ENCODE measurements around the gene ARMS2.

ARMS2 gene

DNA sequence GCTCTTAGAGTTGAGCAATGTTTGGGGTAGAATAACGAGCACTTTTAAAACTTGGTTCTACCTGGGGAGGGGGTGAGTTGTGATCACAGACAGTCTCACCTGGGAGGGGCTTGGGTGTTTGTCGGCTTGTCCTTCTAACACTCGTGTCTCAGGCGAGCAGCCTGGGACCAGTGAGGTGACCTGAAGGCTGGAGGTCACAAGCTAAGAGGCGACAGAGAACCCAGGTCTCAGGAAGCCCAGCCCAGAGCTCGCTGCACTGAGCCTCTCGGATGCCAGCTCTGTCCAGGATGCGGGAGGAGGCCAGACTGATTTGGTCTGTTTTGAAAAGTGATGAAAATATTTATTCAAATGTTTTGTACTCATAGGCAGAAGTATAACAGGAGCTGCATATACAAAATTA, 18.7 kb downstream of the ARMS2 start:
- Histone ChIP-seq H3K4ac (ENCODE audit: low read depth, low read length) (no peak overlapping the region), H3K27ac (ENCODE audit: low read depth, low read length) (no peak overlapping the region), H4K12ac (ENCODE audit: low read depth, low read length) (no peak overlapping the region), H3K4me1 (ENCODE audit: control insufficient read depth in 1 of 2, insufficient read depth in 2 of 2, low read length in 2 of 2) (peaks cover 23 to 29% of the 10 kb centered on the region in 2 experiments), H3K79me2 (ENCODE audit: control insufficient read depth, insufficient read depth, low read length, poor library complexity) (no peaks in the 10 kb centered on the region), H3K27me3 (ENCODE audit: insufficient read depth, low read length) (no peaks in the 10 kb centered on the region), H3K18ac (ENCODE audit: low read length) (no peak overlapping the region), H2AFZ (ENCODE audit: insufficient read depth, low read length, poor library complexity) (no peak overlapping the region), H2BK120ac (ENCODE audit: insufficient read depth, low read length, poor library complexity) (peak overlapping the region; percentile 8), H3K4me3 (ENCODE audit: low read depth, low read length) (no peak overlapping the region), H3K9ac (ENCODE audit: low read length) (no peak overlapping the region), H3K36me3 (ENCODE audit: control insufficient read depth in 1 of 2, insufficient read depth in 2 of 2, low read length in 2 of 2) (no peaks in the 10 kb centered on the region), H4K8ac (ENCODE audit: low read depth, low read length) (no peak overlapping the region), H2BK5ac (ENCODE audit: low read depth, low read length, poor library complexity) (no peak overlapping the region), H2BK12ac (ENCODE audit: low read length) (no peak overlapping the region), H3K79me1 (ENCODE audit: low read length) (peaks cover 22% of the 10 kb centered on the region), H4K91ac (ENCODE audit: low read depth, low read length) (peak overlapping the region; percentile 53), H3K4me2 (ENCODE audit: low read length) (no peak overlapping the region), H3K14ac (ENCODE audit: low read length) (no peak overlapping the region), H3K9me3 (ENCODE audit: insufficient read depth, low read depth, low read length) (no peaks in the 10 kb centered on the region), H2AK5ac (ENCODE audit: low read length) (peak overlapping the region; percentile 23), H3K23ac (ENCODE audit: low read length) (no peak overlapping the region)
- no peak for DNase-seq
- no CpG with 5 or more reads among the region's 8 CpGs for WGBS (ENCODE audit: extremely low coverage, insufficient coverage, insufficient read length)

DNA sequence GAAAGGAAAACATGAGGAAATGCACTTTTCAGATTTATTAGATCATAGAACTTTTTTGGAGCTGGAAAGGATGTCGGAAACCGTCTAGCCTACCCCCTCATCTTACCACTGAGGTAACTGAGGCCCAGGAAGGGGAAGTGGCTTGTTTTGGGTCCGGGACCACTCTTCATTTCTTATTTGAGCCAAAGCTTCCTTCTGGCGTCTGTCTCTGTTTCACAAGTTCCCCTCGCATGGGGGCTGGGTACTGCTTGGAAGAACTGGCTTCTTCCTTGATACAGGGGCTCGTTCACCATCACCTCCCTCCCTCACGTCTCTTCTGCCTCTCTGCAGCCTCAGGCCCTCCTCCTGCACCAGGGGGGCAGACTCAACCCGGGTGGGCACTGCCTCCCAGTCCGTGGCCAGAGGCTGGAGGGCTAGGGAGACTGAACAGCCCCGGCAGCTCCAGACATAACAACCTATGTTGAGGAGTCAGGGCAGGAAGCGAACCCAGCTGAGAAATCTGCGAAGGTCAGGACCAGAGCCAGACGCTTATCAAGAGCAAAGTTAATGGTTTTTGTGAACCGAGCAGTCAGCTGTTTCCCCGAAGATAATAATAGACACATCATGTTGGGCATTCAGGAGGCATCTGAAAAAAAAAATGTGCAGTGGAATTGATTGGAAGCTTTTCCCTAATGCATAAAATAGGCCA, 19.8 kb downstream of the ARMS2 start:
- peak overlapping the region; percentile 47 for H4K8ac ChIP-seq (ENCODE audit: low read depth, low read length)
- H3K14ac ChIP-seq (ENCODE audit: low read length): peak overlapping the region; percentile 10
- WGBS (ENCODE audit: extremely low coverage, insufficient coverage, insufficient read length): no CpG with 5 or more reads among the region's 15 CpGs
- H3K27me3 ChIP-seq (ENCODE audit: insufficient read depth, low read length): no peaks in the 10 kb centered on the region
- H3K9me3 ChIP-seq (ENCODE audit: insufficient read depth, low read depth, low read length): no peaks in the 10 kb centered on the region
- no peak for DNase-seq
- peak overlapping the region; percentile 15 for H2BK12ac ChIP-seq (ENCODE audit: low read length)
- H3K79me1 ChIP-seq (ENCODE audit: low read length): peaks cover 25% of the 10 kb centered on the region
- no peak overlapping the region for H3K9ac ChIP-seq (ENCODE audit: low read length)
- peak overlapping the region; percentile 44 for H2BK120ac ChIP-seq (ENCODE audit: insufficient read depth, low read length, poor library complexity)
- no peak overlapping the region for H3K4me3 ChIP-seq (ENCODE audit: low read depth, low read length)
- H2AK5ac ChIP-seq (ENCODE audit: low read length): no peak overlapping the region
- peak overlapping the region; percentile 93 for H3K27ac ChIP-seq (ENCODE audit: low read depth, low read length)
- H4K91ac ChIP-seq (ENCODE audit: low read depth, low read length): peak overlapping the region; percentile 65
- no peak overlapping the region for H3K4me2 ChIP-seq (ENCODE audit: low read length)
- H3K4me1 ChIP-seq (ENCODE audit: control insufficient read depth in 1 of 2, insufficient read depth in 2 of 2, low read length in 2 of 2): peaks cover 23 to 32% of the 10 kb centered on the region in 2 experiments
- peak overlapping the region; percentile 15 for H2BK5ac ChIP-seq (ENCODE audit: low read depth, low read length, poor library complexity)
- no peaks in the 10 kb centered on the region for H3K36me3 ChIP-seq (ENCODE audit: control insufficient read depth in 1 of 2, insufficient read depth in 2 of 2, low read length in 2 of 2)
- H3K4ac ChIP-seq (ENCODE audit: low read depth, low read length): no peak overlapping the region
- no peak overlapping the region for H2AFZ ChIP-seq (ENCODE audit: insufficient read depth, low read length, poor library complexity)
- peak overlapping the region; percentile 23 for H3K18ac ChIP-seq (ENCODE audit: low read length)
- H3K79me2 ChIP-seq (ENCODE audit: control insufficient read depth, insufficient read depth, low read length, poor library complexity): no peaks in the 10 kb centered on the region
- H4K12ac ChIP-seq (ENCODE audit: low read depth, low read length): no peak overlapping the region
- H3K23ac ChIP-seq (ENCODE audit: low read length): no peak overlapping the region

DNA sequence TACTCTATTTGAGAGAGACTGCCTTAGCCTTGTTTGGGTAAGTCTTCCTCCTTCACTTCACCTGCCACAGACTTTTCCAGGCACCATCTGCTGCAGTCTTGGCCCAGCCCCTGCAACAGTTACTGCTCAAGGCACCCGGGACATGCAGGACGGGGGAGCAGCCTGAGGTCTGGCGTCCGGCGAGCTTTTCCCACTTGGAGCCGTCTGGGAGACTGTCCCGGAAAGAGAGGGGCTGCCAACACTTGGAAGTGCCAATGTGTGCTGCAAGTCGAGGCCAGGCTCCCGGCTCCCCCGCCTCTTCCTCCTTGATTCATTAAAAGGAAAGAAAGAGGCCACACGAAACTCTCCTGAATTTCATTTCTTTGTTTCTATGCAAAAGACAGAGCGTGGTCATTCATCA, 20.6 kb downstream of the ARMS2 start:
- H3K14ac ChIP-seq (ENCODE audit: low read length): peak overlapping the region; percentile 78
- no peaks in the 10 kb centered on the region for H3K27me3 ChIP-seq (ENCODE audit: insufficient read depth, low read length)
- peak overlapping the region; percentile 60 for H2AK5ac ChIP-seq (ENCODE audit: low read length)
- H3K4me1 ChIP-seq (ENCODE audit: control insufficient read depth in 1 of 2, insufficient read depth in 2 of 2, low read length in 2 of 2): peaks cover 23 to 34% of the 10 kb centered on the region in 2 experiments
- peak overlapping the region; percentile 93 for H3K27ac ChIP-seq (ENCODE audit: low read depth, low read length)
- peak overlapping the region; percentile 16 for H3K4ac ChIP-seq (ENCODE audit: low read depth, low read length)
- H3K79me1 ChIP-seq (ENCODE audit: low read length): peaks cover 25% of the 10 kb centered on the region
- H2BK12ac ChIP-seq (ENCODE audit: low read length): peak overlapping the region; percentile 81
- H3K4me2 ChIP-seq (ENCODE audit: low read length): no peak overlapping the region
- peak overlapping the region; percentile 72 for H4K8ac ChIP-seq (ENCODE audit: low read depth, low read length)
- no peaks in the 10 kb centered on the region for H3K9me3 ChIP-seq (ENCODE audit: insufficient read depth, low read depth, low read length)
- WGBS (ENCODE audit: extremely low coverage, insufficient coverage, insufficient read length): no CpG with 5 or more reads among the region's 12 CpGs
- H3K79me2 ChIP-seq (ENCODE audit: control insufficient read depth, insufficient read depth, low read length, poor library complexity): no peaks in the 10 kb centered on the region
- peak overlapping the region; percentile 98 for H2BK5ac ChIP-seq (ENCODE audit: low read depth, low read length, poor library complexity)
- H2AFZ ChIP-seq (ENCODE audit: insufficient read depth, low read length, poor library complexity): peak overlapping the region; percentile 14
- peak overlapping the region; percentile 98 for H4K91ac ChIP-seq (ENCODE audit: low read depth, low read length)
- H3K4me3 ChIP-seq (ENCODE audit: low read depth, low read length): no peak overlapping the region
- H3K18ac ChIP-seq (ENCODE audit: low read length): peak overlapping the region; percentile 6
- peak overlapping the region; percentile 95 for H2BK120ac ChIP-seq (ENCODE audit: insufficient read depth, low read length, poor library complexity)
- H4K12ac ChIP-seq (ENCODE audit: low read depth, low read length): peak overlapping the region; percentile 22
- DNase-seq: no peak
- no peak overlapping the region for H3K23ac ChIP-seq (ENCODE audit: low read length)
- H3K36me3 ChIP-seq (ENCODE audit: control insufficient read depth in 1 of 2, insufficient read depth in 2 of 2, low read length in 2 of 2): no peaks in the 10 kb centered on the region
- H3K9ac ChIP-seq (ENCODE audit: low read length): no peak overlapping the region

GRCh38 chr10:122475591-122476332, 21.3 kb downstream of the ARMS2 start:
- Histone ChIP-seq H2AK5ac (ENCODE audit: low read length) (no peak overlapping the region), H3K36me3 (ENCODE audit: control insufficient read depth in 1 of 2, insufficient read depth in 2 of 2, low read length in 2 of 2) (no peaks in the 10 kb centered on the region), H3K23ac (ENCODE audit: low read length) (no peak overlapping the region), H3K4me2 (ENCODE audit: low read length) (peak overlapping the region; percentile 49), H3K79me1 (ENCODE audit: low read length) (peaks cover 29% of the 10 kb centered on the region), H2BK12ac (ENCODE audit: low read length) (peak overlapping the region; percentile 13), H3K14ac (ENCODE audit: low read length) (peak overlapping the region; percentile 19), H3K4me3 (ENCODE audit: low read depth, low read length) (no peak overlapping the region), H2AFZ (ENCODE audit: insufficient read depth, low read length, poor library complexity) (no peak overlapping the region), H3K4ac (ENCODE audit: low read depth, low read length) (no peak overlapping the region), H4K12ac (ENCODE audit: low read depth, low read length) (no peak overlapping the region), H4K8ac (ENCODE audit: low read depth, low read length) (peak overlapping the region; percentile 38), H3K27ac (ENCODE audit: low read depth, low read length) (peak overlapping the region; percentile 93), H2BK120ac (ENCODE audit: insufficient read depth, low read length, poor library complexity) (peak overlapping the region; percentile 67), H4K91ac (ENCODE audit: low read depth, low read length) (peak overlapping the region; percentile 69), H2BK5ac (ENCODE audit: low read depth, low read length, poor library complexity) (peak overlapping the region; percentile 58), H3K27me3 (ENCODE audit: insufficient read depth, low read length) (no peaks in the 10 kb centered on the region), H3K18ac (ENCODE audit: low read length) (peak overlapping the region; percentile 16), H3K9ac (ENCODE audit: low read length) (no peak overlapping the region), H3K79me2 (ENCODE audit: control insufficient read depth, insufficient read depth, low read length, poor library complexity) (no peaks in the 10 kb centered on the region), H3K9me3 (ENCODE audit: insufficient read depth, low read depth, low read length) (no peaks in the 10 kb centered on the region), H3K4me1 (ENCODE audit: control insufficient read depth in 1 of 2, insufficient read depth in 2 of 2, low read length in 2 of 2) (peaks cover 23 to 34% of the 10 kb centered on the region in 2 experiments)
- WGBS (ENCODE audit: extremely low coverage, insufficient coverage, insufficient read length): no CpG with 5 or more reads among the region's 16 CpGs
- DNase-seq: peak in 1 of 2 donors; percentile 33

Data from trophoblast cell (in vitro differentiated cells and primary cell).